ENCODE data around the gene RCE1. TPM values are rescaled to one million over a fixed set of nuclear protein-coding genes. Genes with fewer than 3 reads are reported as not detected.
A peak's percentile ranks its signal among the peaks of the same experiment; 100 is the strongest.

The RCE1 gene
- total RNA-seq, 1 donor from 2014 or later: 19.4 TPM

DNA sequence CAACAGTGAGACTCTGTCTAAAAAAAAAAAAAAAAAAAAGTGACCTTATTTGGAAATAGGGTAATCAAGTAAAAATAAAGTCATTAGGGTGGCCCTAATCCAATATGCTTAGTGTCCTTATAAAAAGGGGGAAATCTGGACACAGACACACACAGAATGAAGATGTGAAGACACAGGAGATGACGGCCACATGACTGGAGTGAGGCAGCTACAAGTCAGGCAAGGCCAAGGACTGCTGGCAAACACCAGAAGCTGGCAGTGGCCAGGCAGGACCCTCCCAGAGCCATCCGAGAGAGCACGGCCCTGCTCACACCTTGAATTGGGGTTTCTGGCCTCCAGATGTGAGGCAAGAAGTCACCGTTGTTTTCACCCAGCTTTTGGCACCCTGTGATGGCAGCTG is 42.2 kb downstream of the RCE1 start:
- no peak for DNase-seq (ENCODE audit: low read depth in 2 of 2)

- DNase-seq (ENCODE audit: low read depth in 2 of 2): no peak
Observed at GRCh38 chr11:66885950-66886440, 42.8 kb downstream of the RCE1 start.

DNA sequence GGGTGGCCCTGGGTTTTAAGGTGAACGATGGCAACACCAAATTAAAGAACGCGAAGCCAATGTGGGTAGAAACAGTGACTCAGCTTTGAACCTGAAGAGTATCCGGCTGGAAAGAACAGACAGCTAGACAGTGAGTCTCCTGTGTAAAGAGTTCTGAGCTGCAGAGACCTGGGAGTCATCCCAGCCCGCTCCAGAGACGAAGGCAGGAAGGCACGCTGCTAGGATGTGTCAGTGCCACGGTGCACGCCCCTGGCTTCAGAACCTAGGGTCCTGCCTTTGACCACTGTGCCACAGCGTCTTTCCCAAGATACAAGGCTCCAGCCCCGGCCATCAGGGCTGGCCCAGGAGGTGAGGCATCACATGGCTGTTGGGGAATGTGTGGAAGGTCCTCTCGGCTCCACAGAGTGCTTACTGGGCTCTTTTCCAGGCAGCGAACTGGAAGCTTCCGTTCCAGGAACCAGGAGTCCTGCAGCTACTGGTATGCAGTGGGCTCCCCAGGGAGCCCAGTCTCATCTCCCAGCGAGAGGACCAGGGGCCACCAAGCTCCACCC is 43.5 kb downstream of the RCE1 start:
- peak; percentile 24 to 55 for DNase-seq (ENCODE audit: low read depth in 2 of 2)

DNA sequence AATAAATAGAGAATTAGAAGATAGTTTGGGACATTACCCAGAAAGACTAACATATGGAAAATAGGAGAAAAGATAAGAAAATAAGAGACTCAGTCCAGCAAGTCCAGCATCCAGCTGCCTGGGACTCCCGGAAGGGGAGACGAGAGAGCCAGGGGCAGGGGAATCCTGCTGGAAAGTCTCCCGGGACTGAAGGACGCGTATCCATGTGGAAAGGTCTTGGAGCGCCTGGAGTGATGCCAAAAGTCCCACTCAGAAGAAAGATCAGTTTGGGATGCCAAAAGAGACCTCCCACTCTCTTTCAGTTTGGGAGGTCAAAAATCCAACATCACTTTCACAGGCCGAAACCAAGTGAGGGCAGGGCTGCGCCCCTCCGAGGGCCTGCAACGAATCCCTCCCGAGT is 44.3 kb downstream of the RCE1 start:
- no peak for DNase-seq (ENCODE audit: low read depth in 2 of 2)

DNA sequence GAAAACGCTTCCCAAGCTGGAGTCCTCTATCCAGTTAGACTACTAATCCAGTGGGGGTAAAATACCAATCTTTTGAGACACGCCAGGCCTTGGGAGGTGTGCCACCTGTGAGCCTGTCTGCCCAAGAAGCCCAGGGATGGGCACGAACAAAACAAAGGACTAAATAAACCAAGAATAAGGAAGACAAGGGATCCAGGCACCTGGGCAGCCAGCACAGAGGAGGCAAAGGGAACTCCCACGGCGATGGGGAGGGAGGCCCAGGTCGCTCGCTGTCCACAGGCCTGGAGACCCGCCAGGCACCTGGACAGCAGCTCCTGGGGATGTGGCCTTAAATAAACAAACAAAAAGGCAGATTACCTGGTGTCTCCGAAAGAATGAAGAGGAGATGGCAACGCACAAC is 45.0 kb downstream of the RCE1 start:
- DNase-seq (ENCODE audit: low read depth in 2 of 2): no peak

DNA sequence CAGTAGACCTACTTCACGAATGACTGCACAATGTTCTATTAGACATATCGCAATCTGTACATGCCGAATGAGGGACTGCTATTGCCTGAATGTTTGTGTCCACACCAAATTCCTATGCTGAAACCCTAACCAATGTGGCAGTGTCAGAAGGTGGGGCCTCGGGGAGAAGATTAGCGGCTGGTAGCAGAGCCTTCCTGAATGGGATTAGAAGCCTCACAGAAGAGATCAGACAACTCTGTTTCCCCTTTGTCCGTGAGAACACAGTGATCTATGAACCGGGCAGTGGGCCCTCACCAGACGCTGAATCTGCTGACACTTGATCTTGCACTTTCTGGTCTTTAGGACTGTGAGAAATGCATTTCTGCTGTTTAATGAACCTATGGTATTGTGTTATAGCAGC is 46.7 kb downstream of the RCE1 start:
- no peak for DNase-seq (ENCODE audit: low read depth in 2 of 2)

GRCh38 chr11:66891851-66892660 is 48.8 kb downstream of the RCE1 start:
- peak; percentile 81 to 93 for DNase-seq (ENCODE audit: low read depth in 2 of 2)

GRCh38 chr11:66892911-66893310 is 49.7 kb downstream of the RCE1 start:
- no peak for DNase-seq (ENCODE audit: low read depth in 2 of 2)

DNA sequence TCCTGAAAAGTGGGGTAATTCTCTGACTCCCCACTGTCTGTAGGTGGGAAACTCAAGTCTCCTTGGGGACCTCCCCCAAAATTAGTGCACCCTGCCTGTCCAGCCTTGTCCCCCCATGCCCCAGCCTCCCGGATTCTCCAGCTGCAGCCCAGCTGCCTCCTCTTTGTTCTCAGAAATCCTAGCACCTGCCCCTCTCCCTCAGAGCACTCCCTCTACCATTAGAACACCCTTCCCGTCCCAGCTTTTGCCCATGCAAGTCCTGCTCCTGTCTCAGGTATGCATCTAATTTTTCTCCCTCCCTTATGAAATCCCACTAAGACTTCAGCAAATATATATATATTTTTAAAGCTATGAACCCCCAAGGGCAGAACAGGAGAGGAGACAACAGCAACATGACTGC is 50.9 kb downstream of the RCE1 start:
- DNase-seq (ENCODE audit: low read depth in 2 of 2): no peak

Other genes starting within 250 kb of the RCE1 start
- gene RBM14, start 226.8 kb upstream of the RCE1 start, total RNA-seq: 12.9 and 15.1 TPM in 2 replicates
- 105 and 106 TPM in 2 replicates for gene RBM4, start 204.7 kb upstream of the RCE1 start, total RNA-seq
- 16.6 and 22.2 TPM in 2 replicates for gene RBM4B, start 165.6 kb upstream of the RCE1 start, total RNA-seq
- 17.9 and 20.0 TPM in 2 replicates for gene SPTBN2, start 114.2 kb upstream of the RCE1 start, total RNA-seq
- 11.8 and 14.3 TPM in 2 replicates for gene LRFN4, start 13.6 kb downstream of the RCE1 start, total RNA-seq
- 7.2 and 10.5 TPM in 2 replicates for gene PC, start 114.9 kb downstream of the RCE1 start, total RNA-seq
- gene C11orf86, start 131.9 kb downstream of the RCE1 start, total RNA-seq: not detected in 2 replicates
- gene SYT12, start 179.7 kb downstream of the RCE1 start, total RNA-seq: under 0.01 TPM in 2 replicates
- 10.2 and 23.6 TPM in 2 replicates for gene RHOD, start 213.4 kb downstream of the RCE1 start, total RNA-seq

Data from lung microvascular endothelial cell (primary cell).